ENCODE data around the gene CDHR3. TPM values are rescaled to one million over a fixed set of nuclear protein-coding genes. Genes with fewer than 3 reads are reported as not detected.
A peak's percentile ranks its signal among the peaks of the same experiment; 100 is the strongest.

Gene CDHR3
- total and polyA plus RNA-seq, 9 of the 15 experiments (the other 6 are each of a cell fraction or from before 2014, with no cell fraction given), result 0.03 to 0.66 (median 0.24) TPM; not detected in 1

- DNase-seq (ENCODE audit: extremely low read depth in 1 of 4, low spot score in 3 of 4) (no peak), FAIRE-seq (peak; percentile 6), ATAC-seq (peak; percentile 4; the same call in 2 of the 3 replicates)
- TF ChIP-seq ARID3B (CRISPR knock-in tag; IDR thresholded peaks at IDR 0.05; ENCODE audit: borderline replicate concordance), result no peak
- 0 out of 2 replicates have a peak, but pooled peaks have one; percentile 32 for TF ChIP-seq AFF4 (CRISPR knock-in tag; IDR thresholded peaks at IDR 0.05)
- Histone ChIP-seq H3K4me1 (replicated peaks in 1 of 2; ENCODE audit: control insufficient read depth in 2 of 2, insufficient read depth in 2 of 2, low read length in 2 of 2) (peaks cover 0 to 13% of the 10 kb centered on the region in 2 experiments; a peak in 3 of 5 replicates), H3K4me2 (ENCODE audit: insufficient read depth, low read length) (no peak overlapping the region), H3K9me3 (replicated peaks; ENCODE audit: control insufficient read depth, insufficient read depth, low read depth, low read length) (no peaks in the 10 kb centered on the region), H3K9me1 (ENCODE audit: control insufficient read depth, insufficient read depth, low read length) (no peaks in the 10 kb centered on the region), H3K36me3 (ENCODE audit: control insufficient read depth, insufficient read depth, low read length) (no peaks in the 10 kb centered on the region), H3K4me3 (no peak overlapping the region), H4K20me1 (replicated peaks; ENCODE audit: control insufficient read depth, insufficient read depth, low read length) (peaks cover 7% of the 10 kb centered on the region; the same call in 1 of the 2 replicates), H2AFZ (ENCODE audit: low read depth, low read length) (0 out of 2 replicates have a peak overlapping the region, but pooled peaks have one; percentile 71), H3K27me3 (ENCODE audit: control insufficient read depth in 2 of 2, insufficient read depth in 2 of 2, low read length in 2 of 2) (peaks cover 13 to 44% of the 10 kb centered on the region in 2 experiments; a peak in 4 of 5 replicates), H3K9ac (ENCODE audit: insufficient read depth in 1 of 2, low read depth in 2 of 2, low read length in 2 of 2) (no peak overlapping the region), H3K27ac (ENCODE audit: extremely low read depth, low read depth, low read length) (no peak overlapping the region), H3K79me2 (ENCODE audit: control insufficient read depth, insufficient read depth, low read length) (no peaks in the 10 kb centered on the region)
- BruUV-seq (replicated peaks), result no TSS peak
- CTCF ChIA-PET (ENCODE audit: low intra/inter-chr PET ratio), result interaction anchor here (0.7 to 5.4 kb wide), 9 partner anchors 32 to 390 kb away, joined by 3 to 88 read pairs (median 5); no protein-coding TSS in a partner anchor
- in situ Hi-C loops (cut with MboI) (loop anchor here (5.0 kb wide), 2 partner anchors 290 to 395 kb away; no protein-coding TSS in a partner anchor), intact Hi-C loops (cut with micrococcal nuclease) (loop anchor here (1.0 kb wide), 1 partner anchor 282 kb away; no protein-coding TSS in a partner anchor)
- WGBS (ENCODE audit: insufficient coverage, low coverage, missing lambda C conversion rate), result 69% methylated on average over 4 of the region's 4 CpGs
- POLR2A ChIA-PET, result no interaction called here
These were observed 79.1 kb downstream of the CDHR3 start for GRCh38 chr7:106042196-106042611.

Data from K562 (cell line).